Astrocyte of the cerebellum (primary cell): ENCODE measurements around the gene TLX2.

Experiments used
- DNase-seq: peaks from one replicate; pipeline ENCODE4 v3.0.0-alpha.2; 2011; ENCODE audit warnings: low read depth
- H3K4me3 ChIP-seq: 2 replicates; pipeline ENCODE4 v1.5.1; 2011; ENCODE audit warnings: mild to moderate bottlenecking, low read depth, low read length, moderate library complexity
- CTCF ChIP-seq: IDR thresholded peaks from 2 replicates; pipeline ENCODE4 v1.5.1; 2012; ENCODE audit warnings: low read length, low read depth, moderate library complexity, mild to moderate bottlenecking; ENCODE audit errors: missing control alignments
- in situ Hi-C: cut with HindIII; loops from 2 replicates; pipeline ENCODE4 v1.10.0; 2017; ENCODE audit warnings: low sequenced_read_pairs

The TLX2 gene

DNA sequence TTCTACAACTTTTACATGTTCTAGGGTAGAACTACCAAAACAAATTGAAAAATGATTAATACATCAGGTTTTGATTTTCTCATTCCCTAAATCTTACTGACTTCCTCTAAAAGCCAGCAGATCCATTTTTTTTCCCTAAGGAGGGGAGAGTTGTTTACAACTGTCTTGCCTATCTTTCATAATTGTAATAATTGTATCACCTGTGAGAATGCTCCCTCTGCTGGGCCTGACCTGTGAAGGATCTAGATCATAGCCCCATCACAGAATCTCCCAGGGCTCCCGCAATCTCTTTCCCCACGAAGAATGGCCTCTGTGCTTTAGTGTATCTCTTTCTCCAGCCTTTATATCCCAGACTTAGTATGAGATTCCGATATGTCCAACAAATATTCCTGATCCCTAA lies 30.4 kb downstream of the TLX2 start:
- TF ChIP-seq CTCF = no peak
- in situ Hi-C loops = no loop called here
- no peak overlapping the region for H3K4me3 ChIP-seq
- DNase-seq = no peak

DNA sequence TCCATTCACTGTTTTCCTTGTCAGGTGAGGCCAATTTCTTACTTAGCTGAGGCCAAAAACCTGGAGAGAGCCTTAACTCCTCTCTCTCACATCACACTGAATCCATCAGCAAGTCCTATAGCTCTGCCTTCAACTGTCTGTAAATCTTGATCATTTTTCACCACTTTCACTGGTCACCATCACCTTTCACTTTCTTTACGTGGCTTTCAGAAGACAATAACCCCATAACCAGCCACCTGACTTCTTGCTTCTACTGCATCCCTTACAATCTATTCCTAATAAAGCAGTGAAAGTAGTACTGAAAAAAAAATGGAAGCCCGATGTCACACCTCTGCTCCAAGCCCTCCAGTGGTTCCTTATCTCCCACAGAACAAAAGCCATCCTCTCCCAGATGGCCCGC lies 31.8 kb downstream of the TLX2 start:
- no peak for TF ChIP-seq CTCF
- in situ Hi-C loops = no loop called here
- DNase-seq = no peak
- no peak overlapping the region for H3K4me3 ChIP-seq

GRCh38 chr2:74548285-74548899 lies 34.1 kb downstream of the TLX2 start:
- no peak for DNase-seq
- TF ChIP-seq CTCF = no peak
- peak overlapping the region; percentile 44 for H3K4me3 ChIP-seq
- in situ Hi-C loops = no loop called here

DNA sequence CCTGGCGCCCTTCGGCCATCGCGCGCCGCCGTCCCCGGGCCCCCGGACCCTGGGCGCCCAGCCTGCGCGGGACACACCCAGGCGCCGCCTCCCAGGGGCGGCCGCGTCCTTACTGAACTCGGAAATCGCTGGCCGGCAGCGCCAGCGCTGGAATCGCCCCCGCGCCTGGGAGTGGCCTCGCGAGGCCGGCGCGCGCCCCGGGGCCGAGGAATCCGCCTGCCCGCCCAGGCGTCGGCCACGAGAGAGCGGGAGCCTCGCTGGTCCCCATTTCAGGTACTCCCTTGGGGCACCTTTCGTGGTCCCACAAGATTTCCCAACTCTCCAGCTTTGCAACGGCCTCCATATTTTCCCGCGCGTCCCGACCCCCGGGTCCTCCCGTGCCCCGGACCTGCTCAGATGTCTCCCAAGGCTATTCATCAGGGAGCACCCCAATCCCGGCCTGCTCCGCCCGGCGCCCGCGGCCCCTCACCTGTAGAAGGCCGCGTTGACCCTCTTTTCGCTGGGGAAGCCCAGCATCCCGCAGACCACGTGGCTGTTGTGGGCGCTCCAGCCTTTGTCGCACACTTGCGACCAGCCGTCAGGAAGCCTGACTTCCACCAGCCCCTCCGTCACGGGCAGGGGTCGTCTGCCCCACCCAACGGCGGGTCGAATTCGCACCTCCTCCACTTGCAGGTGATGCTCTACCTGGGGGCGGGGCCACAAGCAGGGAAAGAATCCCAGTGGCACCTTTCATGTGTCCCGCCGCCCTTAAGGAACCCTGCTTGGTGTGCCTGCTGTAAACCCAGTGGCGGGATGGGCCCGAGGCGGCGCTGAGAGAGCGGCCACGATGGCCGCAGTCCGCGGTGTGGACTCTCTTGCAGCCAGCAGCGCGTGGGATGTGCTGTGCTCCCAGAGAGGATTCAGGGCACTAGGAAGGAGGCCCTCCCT lies 34.9 kb downstream of the TLX2 start:
- no peak for TF ChIP-seq CTCF
- in situ Hi-C loops = no loop called here
- DNase-seq = no peak

GRCh38 chr2:74550231-74550630 lies 36.0 kb downstream of the TLX2 start:
- no peak for DNase-seq
- in situ Hi-C loops = no loop called here
- TF ChIP-seq CTCF = no peak
- no peak overlapping the region for H3K4me3 ChIP-seq

More for the DNA sequence above, 34.9 kb downstream of the TLX2 start:
- H3K4me3 ChIP-seq = peak overlapping the region; percentile 44

GRCh38 chr2:74551530-74551929 lies 37.3 kb downstream of the TLX2 start:
- H3K4me3 ChIP-seq = peak overlapping the region; percentile 92
- no peak for DNase-seq
- no peak for TF ChIP-seq CTCF
- in situ Hi-C loops = no loop called here
